T47D (cell line): Measurements from ENCODE around the gene ZDHHC21.

Experiments used
- DNase-seq, 2 experiments: peaks; one replicate each; pipeline versions ENCODE4 v3.0.0 to v3.0.0-alpha.2; 2011 to 2012; ENCODE audit warnings: low read depth in 1 of 2, low spot score in 1 of 2
- JUND ChIP-seq: IDR thresholded peaks from 2 replicates; pipeline ENCODE4 v1.6.1; 2012; ENCODE audit warnings: low read depth
- in situ Hi-C: cut with HindIII; loops from 2 replicates; pipeline ENCODE4 v1.10.0; 2016; ENCODE audit warnings: low sequenced_read_pairs, low pct_unique_long_range_greater_than_20kb

The ZDHHC21 gene

GRCh38 chr9:14693251-14693861, at the start of gene ZDHHC21:
Gene ZDHHC21, minus strand, starts transcription at chr9:14693432. Its CDS starts 19,092 bp downstream, at chr9:14674340.
- in situ Hi-C loops, result no loop called here
- peak; percentile 38 to 78 for DNase-seq
- TF ChIP-seq JUND, result no peak

- DNase-seq, result no peak
- no peak for TF ChIP-seq JUND
- in situ Hi-C loops, result no loop called here
Observed at GRCh38 chr9:14741369-14741768, 48.1 kb upstream of the ZDHHC21 start.

- DNase-seq, result no peak
- in situ Hi-C loops, result no loop called here
- TF ChIP-seq JUND, result no peak
Observed at GRCh38 chr9:14733133-14733532, 39.9 kb upstream of the ZDHHC21 start.

GRCh38 chr9:14731294-14731981, 38.2 kb upstream of the ZDHHC21 start:
- in situ Hi-C loops, result no loop called here
- no peak for DNase-seq
- TF ChIP-seq JUND, result no peak

- in situ Hi-C loops, result no loop called here
- no peak for TF ChIP-seq JUND
- DNase-seq, result no peak
Observed at GRCh38 chr9:14730461-14730898, 37.2 kb upstream of the ZDHHC21 start.

GRCh38 chr9:14723301-14723700, 30.1 kb upstream of the ZDHHC21 start:
- in situ Hi-C loops, result no loop called here
- no peak for TF ChIP-seq JUND
- no peak for DNase-seq

- in situ Hi-C loops, result no loop called here
- DNase-seq, result no peak
- no peak for TF ChIP-seq JUND
Observed at GRCh38 chr9:14722391-14723035, 29.3 kb upstream of the ZDHHC21 start, which contains the start of gene CER1. Gene CER1, minus strand, starts transcription at chr9:14722733. Its CDS starts 61 bp downstream, at chr9:14722672.

- TF ChIP-seq JUND, result no peak
- DNase-seq, result no peak
- in situ Hi-C loops, result no loop called here
Observed at GRCh38 chr9:14719231-14719923, 26.1 kb upstream of the ZDHHC21 start.

- in situ Hi-C loops, result no loop called here
- no peak for DNase-seq
- TF ChIP-seq JUND, result no peak
Observed at GRCh38 chr9:14715102-14715501, 21.9 kb upstream of the ZDHHC21 start.

GRCh38 chr9:14713187-14713767, 20.0 kb upstream of the ZDHHC21 start:
- in situ Hi-C loops, result no loop called here

GRCh38 chr9:14710804-14711203, 17.6 kb upstream of the ZDHHC21 start:
- DNase-seq, result no peak
- in situ Hi-C loops, result no loop called here
- no peak for TF ChIP-seq JUND

More at GRCh38 chr9:14713187-14713767, 20.0 kb upstream of the ZDHHC21 start:
- TF ChIP-seq JUND, result no peak
- no peak for DNase-seq

GRCh38 chr9:14706530-14707140, 13.4 kb upstream of the ZDHHC21 start:
- TF ChIP-seq JUND, result no peak
- no peak for DNase-seq
- in situ Hi-C loops, result no loop called here
